H9 (cell line): ENCODE data around the gene KDM4C. TPM values are rescaled to one million over a fixed set of nuclear protein-coding genes. Genes with fewer than 3 reads are reported as not detected.
A peak's percentile ranks its signal among the peaks of the same experiment; 100 is the strongest.

Source experiments
- DNase-seq: peaks from one replicate; pipeline ENCODE4 v3.0.0-alpha.2; 2017
- H2AFZ ChIP-seq: one replicate; pipeline ENCODE4 v1.6.1; 2013; ENCODE audit warnings: mild to moderate bottlenecking, low read length, control low read depth, moderate library complexity
- H2AK5ac ChIP-seq: 2 replicates; pipeline ENCODE4 v1.6.1; 2013; ENCODE audit warnings: low read length, control low read depth, mixed read lengths; ENCODE audit not compliant: insufficient read length
- H2BK120ac ChIP-seq: one replicate; pipeline ENCODE4 v1.6.1; 2013; ENCODE audit warnings: low read depth, mild to moderate bottlenecking, low read length, control low read depth, inconsistent platforms; ENCODE audit not compliant: poor library complexity, severe bottlenecking
- H2BK12ac ChIP-seq: 2 replicates; pipeline ENCODE4 v1.6.1; 2013; ENCODE audit warnings: low read length, control low read depth, mixed read lengths, low read depth; ENCODE audit not compliant: insufficient read length
- H2BK15ac ChIP-seq: 2 replicates; pipeline ENCODE4 v1.6.1; 2013; ENCODE audit warnings: low read depth, low read length, control low read depth
- H2BK20ac ChIP-seq: one replicate; pipeline ENCODE4 v1.6.1; 2013; ENCODE audit warnings: low read depth, mild to moderate bottlenecking, low read length, control low read depth, inconsistent platforms; ENCODE audit not compliant: poor library complexity, severe bottlenecking
- H2BK5ac ChIP-seq: 2 replicates; pipeline ENCODE4 v1.6.1; 2013; ENCODE audit warnings: low read length, control low read depth, mixed read lengths; ENCODE audit not compliant: insufficient read length
- H3K14ac ChIP-seq: 2 replicates; pipeline ENCODE4 v1.6.1; 2013; ENCODE audit warnings: low read length, control low read depth; ENCODE audit not compliant: insufficient read depth
- H3K18ac ChIP-seq: 2 replicates; pipeline ENCODE4 v1.6.1; 2013; ENCODE audit warnings: low read depth, mild to moderate bottlenecking, mixed read lengths, low read length, control low read depth; ENCODE audit not compliant: insufficient read length
- H3K23ac ChIP-seq: 2 replicates; pipeline ENCODE4 v1.6.1; 2013; ENCODE audit warnings: low read length, control low read depth, mixed read lengths, low read depth; ENCODE audit not compliant: insufficient read length
- H3K23me2 ChIP-seq: 2 replicates; pipeline ENCODE4 v1.6.1; 2013; ENCODE audit warnings: low read depth, mild to moderate bottlenecking, mixed read lengths, low read length, control low read depth; ENCODE audit not compliant: insufficient read length, poor library complexity, severe bottlenecking
- H3K27ac ChIP-seq: 2 replicates; pipeline ENCODE4 v1.5.1; 2013; ENCODE audit warnings: low read length, control low read depth, mixed read lengths, low read depth; ENCODE audit not compliant: insufficient read length
- H3K27me3 ChIP-seq: 2 replicates; pipeline ENCODE4 v1.6.1; 2013; ENCODE audit warnings: low read length, control low read depth, inconsistent platforms; ENCODE audit not compliant: insufficient read depth
- H3K4ac ChIP-seq: 2 replicates; pipeline ENCODE4 v1.6.1; 2013; ENCODE audit warnings: low read depth, mild to moderate bottlenecking, control low read depth, inconsistent platforms, low read length, moderate library complexity
- H3K4me1 ChIP-seq: 2 replicates; pipeline ENCODE4 v1.6.1; 2013; ENCODE audit warnings: low read length, control low read depth, inconsistent platforms; ENCODE audit not compliant: insufficient read depth
- H3K4me2 ChIP-seq: 2 replicates; pipeline ENCODE4 v1.6.1; 2013; ENCODE audit warnings: low read length, control low read depth, mixed read lengths; ENCODE audit not compliant: insufficient read length, insufficient read depth
- H3K56ac ChIP-seq: 2 replicates; pipeline ENCODE4 v1.6.1; 2013; ENCODE audit warnings: low read depth, mild to moderate bottlenecking, mixed read lengths, low read length, control low read depth; ENCODE audit not compliant: insufficient read length
- H3K79me1 ChIP-seq: 2 replicates; pipeline ENCODE4 v1.6.1; 2013; ENCODE audit warnings: low read depth, mild to moderate bottlenecking, moderate library complexity, low read length, control low read depth, inconsistent platforms; ENCODE audit not compliant: insufficient read depth, poor library complexity, severe bottlenecking
- H3K79me2 ChIP-seq: 2 replicates; pipeline ENCODE4 v1.6.1; 2013; ENCODE audit warnings: low read length, control low read depth, inconsistent platforms; ENCODE audit not compliant: insufficient read depth
- H3K9ac ChIP-seq: 2 replicates; pipeline ENCODE4 v1.6.1; 2013; ENCODE audit warnings: low read length, control low read depth, mixed read lengths; ENCODE audit not compliant: insufficient read length; ENCODE audit errors: extremely low read depth
- H3K9me3 ChIP-seq: one replicate; pipeline ENCODE4 v1.6.1; 2013; ENCODE audit warnings: low read depth, low read length, inconsistent platforms; ENCODE audit not compliant: control insufficient read depth
- H3T11ph ChIP-seq: one replicate; pipeline ENCODE4 v1.6.1; 2013; ENCODE audit warnings: mild to moderate bottlenecking, low read length, control low read depth, inconsistent platforms
- H4K20me1 ChIP-seq: one replicate; pipeline ENCODE4 v1.6.1; 2013; ENCODE audit not compliant: control insufficient read depth, insufficient read length, insufficient read depth
- H4K5ac ChIP-seq: 2 replicates; pipeline ENCODE4 v1.6.1; 2013; ENCODE audit warnings: low read depth, mild to moderate bottlenecking, mixed read lengths, low read length, control low read depth; ENCODE audit not compliant: insufficient read length
- H4K8ac ChIP-seq: replicated peaks from 2 replicates; pipeline ENCODE4 v1.6.1; 2013; ENCODE audit warnings: low read length, control low read depth, mixed read lengths, low read depth; ENCODE audit not compliant: insufficient read length
- H4K91ac ChIP-seq: 2 replicates; pipeline ENCODE4 v1.6.1; 2013; ENCODE audit warnings: low read depth, mild to moderate bottlenecking, moderate library complexity, mixed read lengths, low read length, control low read depth; ENCODE audit not compliant: insufficient read length
- H3K27ac Mint-ChIP-seq, 3 experiments: 2 replicates in 2 of 3; 3 replicates in 1 of 3; pipeline ENCODE4 v1.8.0; 2020 to 2021; ENCODE audit warnings: mixed read lengths in 3 of 3, mild to moderate bottlenecking in 1 of 3, moderate library complexity in 1 of 3
- H3K27me3 Mint-ChIP-seq: 2 replicates; pipeline ENCODE4 v1.8.0; 2021; ENCODE audit warnings: low read depth, mild to moderate bottlenecking, moderate library complexity, mixed read lengths
- H3K36me3 Mint-ChIP-seq, 3 experiments: 2 replicates in 2 of 3; 3 replicates in 1 of 3; pipeline ENCODE4 v1.8.0; 2020 to 2021; ENCODE audit warnings: low read depth in 3 of 3, mixed read lengths in 3 of 3; ENCODE audit not compliant: insufficient read depth in 1 of 3
- H3K4me1 Mint-ChIP-seq, 2 experiments: 2 replicates each; pipeline ENCODE4 v1.8.0; 2020; ENCODE audit warnings: mixed read lengths in 2 of 2
- H3K4me3 Mint-ChIP-seq, 2 experiments: 2 replicates in 1 of 2; 3 replicates in 1 of 2; pipeline ENCODE4 v1.8.0; 2020 to 2021; ENCODE audit warnings: mild to moderate bottlenecking in 2 of 2, mixed read lengths in 2 of 2, moderate library complexity in 1 of 2
- H3K9me3 Mint-ChIP-seq, 2 experiments: 2 replicates in 1 of 2; 3 replicates in 1 of 2; pipeline ENCODE4 v1.8.0; 2020; ENCODE audit warnings: mild to moderate bottlenecking in 2 of 2, mixed read lengths in 2 of 2, moderate library complexity in 1 of 2
- CTCF ChIP-seq: fragments of 200-600 bp; sonication (generic); conservative IDR thresholded peaks from 3 replicates; pipeline ENCODE4 v1.8.0; 2021; ENCODE audit warnings: antibody characterized with exemption, mild to moderate bottlenecking
- WGBS: extraction: QIAGEN DNeasy Blood & Tissue Kit; methylation state at CpG from one replicate; pipeline ENCODE4 v1.1.7; 2013; ENCODE audit warnings: missing lambda C conversion rate, low lambda C conversion rate, mixed read lengths; ENCODE audit not compliant: insufficient read length; ENCODE audit errors: extremely low coverage; 5-methylcytosine and 5-hydroxymethylcytosine counted together
- total RNA-seq: library from RNA; stranded (reverse); gene quantifications from 2 replicates; pipeline ENCODE4 v1.2.1, GENCODE V29; 2021

KDM4C gene
- total RNA-seq, 1 experiment from 2014 or later, result 24.0 TPM

DNA sequence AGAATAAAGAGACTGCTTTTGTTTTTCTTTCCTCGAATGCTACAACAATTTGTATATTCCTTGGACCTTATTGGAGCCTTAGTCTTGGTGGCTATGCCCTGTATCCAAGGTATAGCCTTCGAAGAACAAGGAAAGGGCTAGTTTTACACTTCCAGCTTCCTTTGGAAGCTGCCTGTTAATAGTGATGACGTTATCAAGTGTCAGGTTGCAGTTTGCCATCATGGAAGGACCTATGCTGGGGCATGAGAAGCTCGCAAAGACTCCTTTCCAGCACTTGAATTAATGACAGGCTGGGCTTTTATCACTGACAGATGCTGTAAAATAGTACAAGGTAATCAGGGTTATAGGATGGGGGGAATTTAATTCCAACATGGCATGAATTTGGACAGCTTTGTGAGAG lies 157.9 kb downstream of the KDM4C start:
- peaks cover 11 to 14% of the 10 kb centered on the region in 2 experiments for H3K4me1 Mint-ChIP-seq
- Histone ChIP-seq H2BK15ac (no peak overlapping the region), H4K91ac (no peak overlapping the region), H3K23me2 (no peaks in the 10 kb centered on the region), H2AFZ (no peak overlapping the region), H3K79me2 (no peaks in the 10 kb centered on the region), H2BK20ac (no peak overlapping the region), H3K14ac (no peak overlapping the region), H4K8ac (no peak overlapping the region), H3K4me2 (no peak overlapping the region), H4K5ac (no peak overlapping the region), H3K18ac (no peak overlapping the region), H3K9ac (no peak overlapping the region), H3T11ph (no peak overlapping the region), H3K4ac (no peak overlapping the region), H3K23ac (no peak overlapping the region), H3K27ac (no peak overlapping the region), H4K20me1 (no peaks in the 10 kb centered on the region), H3K27me3 (no peaks in the 10 kb centered on the region), H3K9me3 (no peaks in the 10 kb centered on the region), H3K4me1 (no peaks in the 10 kb centered on the region; the same call in 1 of the 2 replicates), H2BK120ac (no peak overlapping the region), H3K79me1 (no peaks in the 10 kb centered on the region), H2AK5ac (no peak overlapping the region), H3K56ac (no peak overlapping the region), H2BK5ac (no peak overlapping the region), H2BK12ac (no peak overlapping the region)
- H3K4me3 Mint-ChIP-seq, result no peak overlapping the region
- peaks cover 0 to 4% of the 10 kb centered on the region in 2 experiments; a peak in 3 of 5 replicates for H3K9me3 Mint-ChIP-seq
- no peak for TF ChIP-seq CTCF
- peaks cover 3 to 13% (median 4%) of the 10 kb centered on the region in 3 experiments; a peak in 4 of 7 replicates for H3K36me3 Mint-ChIP-seq
- H3K27ac Mint-ChIP-seq, result 0 out of 7 replicates have a peak overlapping the region, but pooled peaks of 1 of the 3 experiments have one; percentile 0
- no peaks in the 10 kb centered on the region; the same call in 1 of the 2 replicates for H3K27me3 Mint-ChIP-seq
- no peak for DNase-seq
- WGBS, result no CpG with 5 or more reads among the region's 4 CpGs
